ENCODE measurements around the gene LIPC.

- no peak for TF ChIP-seq CTCF (IDR thresholded peaks at IDR 0.05)
- no peak for TF ChIP-seq POLR2A (IDR thresholded peaks at IDR 0.05)
These were observed 11.2 kb upstream of the LIPC start for GRCh38 chr15:58420579-58421043.
